GM12874 (cell line): ENCODE data around the gene KCNK13.

Source experiments
- TF ChIP-seq, protein P1 (sequence below): IDR thresholded peaks from 2 replicates; pipeline ENCODE4 v1.5.1; 2011; ENCODE audit warnings: low read depth, mild to moderate bottlenecking, control low read depth, low read length, moderate library complexity; ENCODE audit not compliant: insufficient read depth

KCNK13 gene

DNA sequence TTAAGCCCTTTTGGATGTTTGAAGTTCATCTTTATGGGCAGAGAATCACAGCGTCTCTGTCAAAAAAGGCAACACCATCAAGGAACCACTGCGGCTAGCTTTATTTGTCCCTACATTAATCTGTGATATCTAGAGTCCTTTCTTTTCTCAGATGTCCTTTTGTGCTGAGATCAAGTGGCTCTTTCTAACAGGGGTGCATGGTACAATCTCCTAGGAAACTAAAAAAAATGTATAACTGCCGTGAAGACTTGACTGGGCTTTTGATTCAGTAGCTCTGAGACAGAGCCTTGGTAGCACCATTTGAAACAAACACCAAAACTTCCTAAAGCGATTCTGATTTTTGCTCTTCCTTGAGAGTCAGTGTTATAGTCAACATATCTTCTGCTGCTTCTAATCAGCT, 33.3 kb downstream of the KCNK13 start:
- TF ChIP-seq, protein P1, sequence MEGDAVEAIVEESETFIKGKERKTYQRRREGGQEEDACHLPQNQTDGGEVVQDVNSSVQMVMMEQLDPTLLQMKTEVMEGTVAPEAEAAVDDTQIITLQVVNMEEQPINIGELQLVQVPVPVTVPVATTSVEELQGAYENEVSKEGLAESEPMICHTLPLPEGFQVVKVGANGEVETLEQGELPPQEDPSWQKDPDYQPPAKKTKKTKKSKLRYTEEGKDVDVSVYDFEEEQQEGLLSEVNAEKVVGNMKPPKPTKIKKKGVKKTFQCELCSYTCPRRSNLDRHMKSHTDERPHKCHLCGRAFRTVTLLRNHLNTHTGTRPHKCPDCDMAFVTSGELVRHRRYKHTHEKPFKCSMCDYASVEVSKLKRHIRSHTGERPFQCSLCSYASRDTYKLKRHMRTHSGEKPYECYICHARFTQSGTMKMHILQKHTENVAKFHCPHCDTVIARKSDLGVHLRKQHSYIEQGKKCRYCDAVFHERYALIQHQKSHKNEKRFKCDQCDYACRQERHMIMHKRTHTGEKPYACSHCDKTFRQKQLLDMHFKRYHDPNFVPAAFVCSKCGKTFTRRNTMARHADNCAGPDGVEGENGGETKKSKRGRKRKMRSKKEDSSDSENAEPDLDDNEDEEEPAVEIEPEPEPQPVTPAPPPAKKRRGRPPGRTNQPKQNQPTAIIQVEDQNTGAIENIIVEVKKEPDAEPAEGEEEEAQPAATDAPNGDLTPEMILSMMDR, result no peak

DNA sequence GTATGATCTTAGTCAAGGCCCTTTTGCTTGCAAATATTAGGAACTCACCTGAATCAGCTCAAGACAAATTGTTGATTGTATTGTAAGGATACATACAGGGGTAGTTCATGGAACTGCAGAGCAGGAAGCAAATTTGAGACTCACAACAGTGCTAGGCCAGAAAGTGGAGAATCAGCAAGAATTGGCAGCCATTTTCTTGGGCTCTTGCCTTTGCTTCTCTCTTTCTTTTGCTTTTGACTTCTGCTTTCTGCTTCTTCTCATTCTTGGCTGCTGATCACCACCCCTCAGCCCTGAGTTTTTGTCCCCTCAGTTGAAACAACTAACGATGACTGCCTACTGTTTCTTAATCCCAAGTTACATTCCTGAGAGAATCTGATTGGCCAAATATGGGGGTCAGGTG, 34.8 kb downstream of the KCNK13 start:
- TF ChIP-seq, protein P1, result no peak

DNA sequence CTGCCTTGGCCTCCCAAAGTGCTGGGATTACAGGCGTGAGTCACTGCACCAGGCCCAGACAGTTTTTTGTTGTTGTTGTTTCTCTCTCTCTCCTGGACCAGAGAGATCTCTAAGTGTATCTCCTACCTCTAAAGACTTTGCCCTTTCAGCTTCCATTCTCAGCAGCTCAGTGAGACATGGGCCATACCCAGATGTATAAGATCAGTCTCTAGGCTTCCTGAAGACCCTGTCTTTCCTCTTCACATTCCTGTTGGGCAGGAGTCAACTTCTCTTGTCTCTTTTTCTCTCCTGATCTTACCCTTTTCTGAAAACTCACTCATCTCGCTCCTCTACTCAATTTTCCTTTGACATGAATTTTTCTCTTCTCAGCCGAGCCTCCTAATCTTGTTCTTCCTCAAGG, 42.0 kb downstream of the KCNK13 start:
- TF ChIP-seq, protein P1, result no peak

DNA sequence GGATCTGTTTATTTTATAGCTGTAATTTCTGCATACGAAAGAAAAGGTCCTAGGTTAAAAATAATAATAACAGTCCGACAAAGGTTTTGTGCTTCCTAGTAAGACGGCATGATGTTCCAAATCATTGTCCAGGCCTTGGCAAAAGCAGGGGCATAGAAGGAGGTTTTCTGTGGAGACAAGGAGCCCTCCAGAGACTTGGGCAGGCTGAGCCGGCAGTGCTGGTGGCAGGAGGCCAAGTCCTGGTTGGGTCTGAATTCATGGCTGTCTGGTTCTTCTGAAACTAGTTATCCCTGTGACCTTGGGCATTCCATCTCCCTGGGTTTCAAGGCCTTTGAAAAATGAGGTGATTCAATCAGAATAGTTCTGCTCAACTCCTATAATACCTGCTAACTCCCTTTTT, 44.0 kb downstream of the KCNK13 start:
- TF ChIP-seq, protein P1, result no peak

DNA sequence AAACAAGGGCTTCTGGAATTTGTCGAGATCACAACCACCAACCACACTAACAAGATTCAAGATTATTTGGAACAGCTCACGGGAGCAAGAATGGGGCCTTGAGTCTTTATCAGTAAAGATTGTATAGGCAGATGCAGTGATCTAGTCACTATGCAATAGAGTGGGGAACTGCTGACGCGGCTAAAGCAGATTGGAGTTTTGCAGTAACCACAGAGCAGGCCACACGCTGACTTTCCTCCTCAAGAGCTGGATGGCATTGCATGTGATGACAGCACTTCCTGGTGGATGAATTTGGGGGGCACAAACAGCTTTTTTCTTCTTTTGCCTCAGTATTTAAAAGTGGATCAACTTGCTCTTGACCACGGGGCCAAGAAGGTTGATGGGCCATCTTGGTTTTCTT, 46.0 kb downstream of the KCNK13 start:
- TF ChIP-seq, protein P1, result no peak

DNA sequence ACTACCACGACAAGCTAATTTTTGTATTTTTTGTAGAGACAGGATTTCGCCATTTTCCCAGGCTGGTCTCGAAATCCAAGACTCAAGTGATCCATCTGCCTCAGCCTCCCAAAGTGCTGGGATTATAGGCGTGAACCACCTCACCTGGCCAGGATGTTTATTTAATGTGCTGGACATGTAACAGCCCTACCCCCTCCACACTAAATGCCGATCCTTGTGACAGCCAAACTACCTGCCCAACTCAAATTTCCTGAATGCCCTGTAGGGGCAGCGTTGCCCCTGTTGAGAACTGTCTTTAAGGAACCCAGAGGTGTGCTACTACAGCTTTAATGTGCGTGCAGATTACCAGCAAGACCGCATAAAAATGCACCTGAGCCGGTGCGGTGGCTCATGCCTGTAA, 48.1 kb downstream of the KCNK13 start:
- TF ChIP-seq, protein P1, result no peak

DNA sequence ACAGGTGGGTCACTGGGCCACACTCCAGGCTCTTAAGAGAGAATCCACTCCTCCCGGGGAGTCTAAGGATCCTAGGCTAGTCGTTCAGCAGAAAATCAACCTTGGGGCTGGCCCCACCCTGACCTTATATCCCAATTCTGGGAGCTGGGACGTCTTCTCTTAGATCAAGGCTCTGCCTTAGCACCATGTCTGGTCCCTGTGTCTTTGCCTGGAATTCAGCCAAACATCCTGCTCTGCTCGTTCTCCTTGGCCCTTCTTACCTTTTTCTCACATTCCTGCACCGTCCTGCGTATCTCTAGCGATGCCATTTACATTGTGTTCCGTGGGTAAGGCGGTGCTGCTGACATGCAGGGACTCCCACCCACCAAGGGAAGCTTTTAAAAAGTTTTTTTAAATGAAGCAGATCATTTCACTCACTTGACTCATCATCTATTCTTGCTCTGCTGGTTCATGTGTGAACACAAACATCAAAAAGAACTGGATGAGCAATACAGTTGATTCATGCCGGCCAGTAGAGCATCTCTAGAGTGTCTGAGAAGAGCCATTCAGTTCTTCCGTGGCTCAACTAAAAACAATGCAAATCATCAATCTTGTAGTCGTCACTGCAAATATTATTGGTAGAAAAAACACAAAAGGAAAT, 50.2 kb downstream of the KCNK13 start:
- TF ChIP-seq, protein P1, result no peak
